Fibroblast of villous mesenchyme (primary cell): Measurements from ENCODE around the gene WDR88. TPM values are rescaled to one million over a fixed set of nuclear protein-coding genes. Genes with fewer than 3 reads are reported as not detected.
A peak's percentile ranks its signal among the peaks of the same experiment; 100 is the strongest.
"Not testable (repeated sequence)": the region's sequence is repeated elsewhere in the genome, so short reads cannot be mapped to it uniquely, and the experiment has no call there.

Experiments used
- DNase-seq: peaks from one replicate; pipeline ENCODE4 v3.0.0-alpha.2; 2010; ENCODE audit warnings: low read depth
- H3K4me3 ChIP-seq: 2 replicates; pipeline ENCODE4 v1.5.1; 2011; ENCODE audit warnings: low read depth, mild to moderate bottlenecking, low read length
- CTCF ChIP-seq: IDR thresholded peaks from 2 replicates; pipeline ENCODE4 v1.5.1; 2012; ENCODE audit warnings: low read depth, mild to moderate bottlenecking, low read length; ENCODE audit not compliant: insufficient read depth
- total RNA-seq: library from RNA; depleted of rRNA; stranded (reverse); fragments of >200 nt; gene quantifications from 2 replicates; pipeline ENCODE4 v1.2.3, GENCODE V29; 2012

WDR88 gene
- total RNA-seq, 1 donor, result not detected

- H3K4me3 ChIP-seq, result no peak overlapping the region
- no peak for TF ChIP-seq CTCF
- DNase-seq, result peak; percentile 53
These were observed 24.4 kb downstream of the WDR88 start for GRCh38 chr19:33156334-33156733.

GRCh38 chr19:33157906-33158305, 26.0 kb downstream of the WDR88 start:
- no peak for DNase-seq
- no peak overlapping the region for H3K4me3 ChIP-seq
- no peak for TF ChIP-seq CTCF

GRCh38 chr19:33158365-33158764, 26.5 kb downstream of the WDR88 start:
- TF ChIP-seq CTCF, result no peak
- DNase-seq, result no peak
- H3K4me3 ChIP-seq, result no peak overlapping the region

DNA sequence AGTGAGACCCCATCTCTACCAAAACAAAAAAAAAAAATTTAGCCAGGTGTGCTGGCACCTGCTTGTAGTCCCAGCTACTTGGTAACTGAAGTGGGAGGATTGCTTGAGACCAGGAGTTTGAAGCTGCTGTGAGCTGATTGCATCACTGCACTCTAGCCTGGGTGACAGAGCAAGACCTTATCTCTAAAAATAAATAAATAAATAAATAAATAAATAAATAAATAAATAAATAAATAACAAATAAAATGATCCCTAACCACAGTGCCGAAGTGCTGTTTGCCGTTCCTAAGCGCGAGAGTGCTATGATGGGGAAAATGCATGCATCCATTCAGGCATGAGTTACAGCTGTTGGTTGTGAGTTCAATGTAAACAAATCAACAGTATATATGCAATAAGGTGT, 27.2 kb downstream of the WDR88 start:
- TF ChIP-seq CTCF, result no peak
- no peak overlapping the region for H3K4me3 ChIP-seq
- no peak for DNase-seq

- TF ChIP-seq CTCF, result no peak
- no peak for DNase-seq
- H3K4me3 ChIP-seq, result no peak overlapping the region
These were observed 28.0 kb downstream of the WDR88 start for GRCh38 chr19:33159893-33160292.

DNA sequence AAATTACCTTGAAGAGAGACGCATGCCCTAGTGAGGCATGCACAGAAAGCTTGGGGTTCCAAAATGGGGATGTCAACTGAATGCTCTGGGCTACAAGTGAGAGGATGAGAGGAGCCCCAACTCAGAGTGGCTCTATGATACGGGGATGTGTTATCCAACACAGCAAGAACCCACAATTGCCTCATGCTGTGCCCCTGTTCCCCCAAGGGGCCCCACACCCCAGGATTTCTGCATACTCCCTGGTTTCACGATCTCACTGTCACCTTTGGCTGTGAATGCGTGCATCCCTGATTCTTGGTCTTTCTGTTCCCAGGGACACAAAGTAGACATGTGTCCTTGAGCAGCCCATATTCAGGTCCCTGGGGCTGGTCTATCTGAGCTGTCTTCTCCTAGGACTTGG, 29.3 kb downstream of the WDR88 start:
- no peak for DNase-seq
- TF ChIP-seq CTCF, result no peak

DNA sequence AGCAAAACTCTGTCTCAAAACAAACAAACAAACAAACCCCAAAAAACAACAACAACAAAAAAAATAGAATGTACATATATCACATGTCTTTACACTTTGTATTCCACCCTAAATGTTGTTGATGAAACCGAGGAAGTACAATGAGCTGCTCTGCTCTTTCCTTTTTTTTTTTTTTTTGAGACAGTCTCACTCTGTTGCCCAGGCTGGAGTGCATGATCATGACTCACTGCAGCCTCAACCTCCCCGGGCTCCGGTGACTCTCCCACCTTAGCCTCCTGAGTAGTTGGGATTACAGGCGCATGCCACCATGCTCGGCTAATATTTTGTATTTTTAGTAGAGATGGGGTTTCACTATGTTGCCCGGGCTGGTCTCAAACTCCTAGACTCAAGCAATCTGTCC, 31.6 kb downstream of the WDR88 start:
- no peak overlapping the region for H3K4me3 ChIP-seq
- no peak for TF ChIP-seq CTCF
- no peak for DNase-seq

More for the DNA sequence above, 29.3 kb downstream of the WDR88 start:
- no peak overlapping the region for H3K4me3 ChIP-seq

GRCh38 chr19:33166037-33166436, 34.1 kb downstream of the WDR88 start:
- not testable (repeated sequence) for DNase-seq, H3K4me3 ChIP-seq
